HG03025 (cell line): ENCODE data around the gene RECK.
"Not testable (repeated sequence)": the region's sequence is repeated elsewhere in the genome, so short reads cannot be mapped to it uniquely, and the experiment has no call there.

Experiments used
- ATAC-seq: cut with Tn5 transposase; IDR thresholded peaks from one replicate; pipeline ENCODE4 v1.9.1; 2021; ENCODE audit warnings: mild to moderate bottlenecking, moderate library complexity; ENCODE audit not compliant: unreplicated experiment, low FRiP score

The RECK gene

DNA sequence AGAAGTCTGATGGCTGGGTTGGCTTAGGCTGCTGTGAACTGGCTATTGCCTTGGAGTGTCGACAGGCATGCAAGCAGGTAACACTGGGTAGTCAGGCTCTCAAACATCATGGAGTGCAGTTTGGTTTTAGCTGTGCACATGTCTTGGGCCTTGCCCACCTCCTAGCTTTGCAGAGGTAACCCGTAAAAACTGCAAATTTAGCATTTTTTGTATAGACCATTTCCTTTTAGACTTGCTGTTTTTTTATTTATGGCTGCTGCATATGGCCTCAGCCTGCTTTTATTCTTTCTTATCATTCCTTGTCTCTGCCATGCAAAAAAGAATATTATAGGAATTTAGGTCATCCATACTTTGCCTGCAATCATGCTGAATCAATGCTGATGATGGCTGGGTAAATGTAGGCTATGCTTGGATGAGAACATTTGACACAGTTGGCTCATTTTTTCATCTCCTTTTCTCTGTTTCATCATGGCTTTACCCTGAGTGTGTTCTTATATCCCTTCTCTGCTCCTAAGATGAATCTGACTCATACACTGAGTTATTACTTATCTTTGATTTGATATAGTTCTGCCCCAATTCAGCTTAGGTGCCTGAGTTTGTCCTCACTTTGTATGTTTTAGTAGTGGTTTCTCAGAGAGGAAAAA is 27.2 kb downstream of the RECK start:
- ATAC-seq = no peak

DNA sequence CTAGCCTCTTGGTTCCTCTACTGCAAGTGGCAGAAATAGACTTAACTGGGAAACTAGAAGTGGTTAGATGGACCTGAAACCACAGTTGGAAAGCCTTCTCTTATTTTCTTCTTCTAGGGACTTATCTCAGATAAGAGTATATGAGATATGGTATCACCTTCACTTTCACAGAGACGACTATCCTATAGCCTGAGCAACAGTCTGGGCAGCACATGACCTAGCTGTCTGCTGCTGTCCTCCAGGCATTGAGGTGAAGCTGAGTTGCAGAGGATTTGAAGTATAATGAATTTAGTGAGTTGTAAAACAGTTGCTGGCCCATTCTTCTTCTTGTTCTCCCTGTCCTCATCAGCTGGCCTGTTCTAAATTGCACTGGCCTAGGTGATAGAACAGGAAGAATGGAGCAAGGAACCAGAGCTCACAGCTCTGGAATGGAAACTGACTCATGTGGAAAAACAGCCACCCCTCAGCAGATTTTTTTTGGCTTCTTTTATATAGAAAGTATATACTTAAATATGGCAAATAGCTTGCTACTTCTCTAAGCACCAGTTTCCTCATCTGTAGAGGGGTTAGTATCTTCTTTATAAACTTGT is 27.8 kb downstream of the RECK start:
- ATAC-seq = no peak

DNA sequence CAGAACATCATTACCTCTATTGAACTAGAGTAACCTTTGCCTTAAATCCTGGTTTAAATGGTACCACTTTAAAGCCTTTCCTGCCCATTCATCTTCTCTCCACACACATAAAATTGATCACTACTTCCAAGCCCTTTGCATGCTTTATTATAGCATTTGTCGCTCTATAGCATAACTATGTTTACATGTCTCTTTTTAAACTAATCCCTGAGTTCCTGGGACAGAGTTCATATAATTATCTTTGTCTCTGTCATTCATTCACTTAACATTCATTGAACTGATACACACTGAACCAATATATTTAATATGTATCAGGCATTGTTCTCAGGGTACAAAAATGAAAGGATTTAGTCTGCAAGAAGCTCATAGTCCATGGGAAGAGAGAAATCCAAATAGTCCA is 37.3 kb downstream of the RECK start:
- ATAC-seq = no peak

DNA sequence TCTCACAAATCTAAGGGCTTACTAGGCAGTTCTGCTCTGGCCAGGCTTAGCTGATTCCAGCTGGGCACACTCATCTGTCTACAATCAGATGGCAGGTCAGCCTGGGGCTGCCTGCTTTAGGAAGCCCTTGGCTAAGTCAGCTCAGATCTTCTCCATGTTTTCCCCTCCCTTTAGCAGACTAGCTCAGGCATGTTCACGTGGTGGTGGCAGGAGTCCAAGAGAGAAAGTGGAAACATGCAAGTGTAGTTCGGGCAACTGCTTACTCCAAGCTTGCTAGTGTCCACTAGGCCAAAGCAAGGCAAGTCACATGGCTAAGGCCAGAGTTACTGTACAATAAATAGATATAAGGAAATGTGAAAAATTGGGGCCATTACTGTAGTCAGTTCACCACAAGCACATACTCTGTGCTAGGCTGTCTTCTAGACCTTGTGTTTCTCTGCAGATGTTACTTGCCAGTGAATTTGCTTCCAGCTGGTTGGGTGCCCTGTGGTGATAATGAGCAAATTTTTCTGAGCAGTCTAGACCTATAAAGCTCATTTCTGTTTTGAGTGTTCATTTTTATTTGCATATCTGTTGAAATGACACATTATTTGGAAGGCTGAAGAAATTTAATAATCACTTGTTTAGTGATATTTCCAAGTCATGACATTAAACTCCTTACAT is 38.3 kb downstream of the RECK start:
- ATAC-seq = no peak

DNA sequence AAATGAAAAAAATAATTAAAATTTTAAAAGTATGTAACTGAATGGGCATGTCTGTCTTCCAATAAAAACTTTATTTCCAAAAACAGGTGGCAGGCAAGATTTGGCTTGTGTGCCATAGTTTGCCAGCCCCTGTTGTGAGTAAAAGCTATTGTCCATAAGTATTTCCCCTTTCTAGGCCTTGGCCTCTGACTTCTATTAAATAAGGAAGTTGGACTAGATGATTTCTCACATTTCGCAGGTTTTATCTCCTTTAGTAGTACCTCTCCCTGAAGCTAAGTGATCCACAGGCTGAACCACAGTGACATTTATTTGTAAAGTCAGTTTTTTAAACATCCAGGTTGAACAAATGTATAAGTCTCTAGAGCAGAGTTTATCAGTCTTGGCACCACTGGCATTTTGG is 41.3 kb downstream of the RECK start:
- no peak for ATAC-seq

DNA sequence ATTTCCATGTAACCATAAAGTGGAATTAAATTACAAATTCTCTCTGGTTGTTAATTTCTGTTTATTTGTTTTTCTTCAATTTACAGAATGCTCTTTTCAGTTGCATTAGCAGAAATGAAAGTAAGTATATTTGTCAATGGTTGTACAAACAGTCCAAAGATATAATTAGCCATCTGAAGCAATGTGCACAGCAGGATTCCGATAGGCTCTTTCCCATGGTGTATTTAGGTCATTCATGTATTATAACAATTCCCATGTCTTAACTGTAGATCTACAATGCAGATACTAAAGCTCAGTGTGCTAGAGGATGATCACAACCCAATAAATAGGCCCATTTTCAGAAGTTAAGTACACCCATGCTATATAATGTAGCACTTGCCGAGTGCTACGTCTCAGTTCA is 43.8 kb downstream of the RECK start:
- no peak for ATAC-seq

DNA sequence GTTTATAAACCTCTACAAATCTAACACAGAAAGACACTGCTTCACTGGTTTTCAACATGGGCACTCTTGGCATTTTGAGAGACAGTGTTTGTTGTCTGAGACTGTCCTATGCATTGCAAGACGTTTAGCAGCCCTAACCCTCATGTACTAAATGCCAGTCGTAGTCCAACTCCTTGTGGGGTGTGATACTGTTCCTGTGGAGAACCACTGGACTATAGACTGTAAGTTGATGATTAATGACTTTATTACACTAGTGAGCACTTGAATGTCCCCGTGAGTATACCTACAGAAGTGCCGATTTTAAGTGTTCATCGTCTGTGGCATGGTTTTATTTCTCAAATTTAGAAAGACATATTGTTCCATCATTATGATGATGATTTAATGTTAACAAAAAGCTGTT is 46.2 kb downstream of the RECK start:
- no peak for ATAC-seq

DNA sequence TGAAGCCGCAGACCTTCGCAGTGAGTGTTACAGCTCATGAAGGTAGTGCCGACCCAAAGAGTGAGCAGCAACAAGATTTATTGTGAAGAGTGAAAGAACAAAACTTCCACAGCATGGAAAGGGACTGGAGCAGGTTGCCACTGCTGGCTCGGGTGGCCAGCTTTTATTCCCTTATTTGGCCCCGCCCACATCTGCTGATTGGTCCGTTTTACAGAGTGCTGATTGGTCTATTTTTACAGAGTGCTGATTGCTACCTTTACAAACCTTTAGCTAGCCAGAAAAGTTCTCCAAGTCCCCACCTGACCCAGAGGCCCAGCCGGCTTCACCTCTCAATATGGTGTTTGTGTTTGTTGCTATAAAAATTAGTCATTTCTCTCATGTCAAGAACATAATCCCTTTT is 49.7 kb downstream of the RECK start:
- no peak for ATAC-seq

DNA sequence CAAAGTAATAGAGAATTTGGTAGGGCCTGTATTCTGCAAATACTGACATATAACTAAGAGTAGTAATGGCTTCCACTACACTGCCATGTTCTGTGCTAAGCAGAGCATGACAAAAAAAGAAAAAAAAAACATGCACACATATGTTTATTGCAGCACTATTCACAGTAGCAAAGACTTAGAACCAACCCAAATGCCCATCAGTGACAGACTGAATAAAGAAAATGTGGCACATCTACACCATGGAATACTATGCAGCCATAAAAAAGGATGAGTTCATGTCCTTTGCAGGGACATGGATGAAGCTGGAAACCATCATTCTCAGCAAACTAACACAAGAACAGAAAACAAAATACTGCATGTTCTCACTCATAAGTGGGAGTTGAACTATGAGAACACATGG is 50.3 kb downstream of the RECK start:
- not testable (repeated sequence) for ATAC-seq

DNA sequence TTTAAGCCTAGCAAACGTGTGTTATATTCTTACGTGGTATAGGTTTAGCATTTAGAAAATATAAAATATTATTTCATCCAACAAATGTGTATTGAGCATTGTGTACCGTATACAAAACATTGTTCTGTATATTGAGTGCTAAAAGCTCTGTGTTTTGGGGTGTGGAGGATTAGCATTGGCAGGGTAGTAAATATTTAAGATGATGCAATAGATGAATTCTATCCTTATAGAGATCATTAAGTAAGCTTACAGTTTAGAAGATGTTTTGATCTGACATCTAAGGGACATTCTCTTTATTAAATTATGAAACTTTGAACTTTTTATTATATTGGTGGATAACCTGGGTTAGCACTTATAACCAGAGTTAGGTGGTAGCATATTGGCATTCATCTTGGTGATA is 51.3 kb downstream of the RECK start:
- ATAC-seq = no peak

DNA sequence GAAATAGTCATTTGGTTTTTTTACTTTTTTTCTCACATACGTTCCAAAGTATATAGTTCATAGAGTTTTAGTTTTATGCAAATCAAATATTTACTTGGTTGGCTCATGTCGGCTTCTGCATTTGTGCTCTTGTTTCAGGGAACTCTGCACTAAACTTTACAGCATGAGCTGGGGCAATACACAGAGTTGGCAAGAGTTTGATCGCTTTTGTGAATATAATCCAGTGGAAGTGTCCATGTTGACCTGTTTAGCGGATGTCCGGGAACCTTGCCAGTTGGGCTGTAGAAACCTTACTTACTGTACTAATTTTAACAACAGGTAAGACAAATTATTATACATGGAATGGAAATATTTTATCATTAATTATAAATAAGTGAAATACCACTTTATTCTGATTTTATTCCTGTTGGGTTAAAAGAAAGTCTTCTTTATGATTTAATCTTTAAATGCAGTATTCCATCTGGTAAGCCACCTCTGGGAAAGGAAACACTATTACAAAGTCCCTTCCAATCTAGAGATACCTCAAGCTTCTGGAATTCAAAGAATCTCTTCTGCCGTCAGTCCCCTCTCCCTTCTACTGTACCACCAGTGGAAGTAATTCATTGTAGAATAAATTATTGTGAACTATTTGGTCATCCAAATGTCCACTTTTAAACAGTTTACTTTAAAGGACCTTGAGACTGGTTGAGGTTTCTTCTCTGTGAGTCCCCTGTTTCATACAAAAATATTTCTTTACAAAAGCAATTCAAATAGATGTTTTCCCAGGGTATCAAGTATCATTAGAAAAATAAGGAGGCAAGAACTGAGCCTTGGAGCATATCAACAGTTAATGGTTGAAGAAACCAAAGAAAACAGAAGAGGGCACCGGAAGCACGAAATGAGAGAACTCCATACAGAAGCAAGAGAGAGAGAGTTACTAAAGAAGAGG is 54.6 kb downstream of the RECK start:
- no peak for ATAC-seq

DNA sequence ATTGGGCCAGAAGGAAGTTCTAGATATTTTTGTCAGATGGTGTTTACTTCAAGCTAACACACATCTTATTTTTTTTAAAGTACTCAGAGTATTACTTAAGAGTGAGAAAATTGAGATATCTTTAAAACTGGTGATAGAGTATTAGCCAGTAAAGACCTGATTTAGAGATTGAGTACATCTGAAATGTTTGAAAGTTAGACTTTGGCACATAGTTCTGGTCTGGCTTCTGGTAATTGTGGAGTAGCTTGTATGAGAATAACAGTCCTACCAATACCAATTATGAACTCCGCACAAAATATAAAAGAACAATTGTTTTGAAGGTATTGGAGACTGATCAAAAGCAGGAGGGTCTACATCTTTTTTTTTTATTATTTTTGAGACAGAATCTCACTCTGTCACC is 55.3 kb downstream of the RECK start:
- no peak for ATAC-seq

DNA sequence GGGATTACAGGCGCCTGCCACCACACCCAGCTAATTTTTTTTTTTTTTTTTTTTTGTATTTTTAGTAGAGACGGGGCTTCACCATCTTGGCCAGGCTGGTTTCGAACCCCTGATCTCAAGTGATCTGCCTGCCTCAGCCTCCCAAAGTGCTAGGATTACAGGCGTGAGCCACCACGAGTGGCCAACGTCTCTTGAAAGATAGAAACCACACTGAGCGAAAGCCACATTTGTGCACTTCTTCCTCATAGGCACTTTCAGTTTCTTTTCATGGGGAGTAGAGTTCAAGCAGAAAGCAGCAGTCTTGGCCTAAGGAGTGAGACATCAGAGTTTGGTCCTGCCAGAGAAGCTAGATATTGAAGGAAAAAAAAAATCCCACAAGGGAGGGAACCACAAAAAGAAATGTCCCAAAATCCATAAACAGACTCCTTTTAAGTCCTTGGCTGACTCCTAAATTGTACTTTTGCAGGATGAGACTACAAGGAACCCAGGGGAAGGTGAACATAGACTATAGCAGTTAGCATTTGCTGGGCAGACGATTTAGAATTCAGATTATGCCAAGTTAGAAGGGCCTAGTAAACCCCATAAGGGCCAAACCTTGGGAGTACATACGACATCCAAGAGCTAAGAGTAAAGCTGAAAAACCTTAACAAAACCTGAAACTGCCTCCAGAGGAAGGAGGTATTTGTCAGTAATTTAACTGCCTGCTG is 55.9 kb downstream of the RECK start:
- peak; percentile 66 for ATAC-seq

DNA sequence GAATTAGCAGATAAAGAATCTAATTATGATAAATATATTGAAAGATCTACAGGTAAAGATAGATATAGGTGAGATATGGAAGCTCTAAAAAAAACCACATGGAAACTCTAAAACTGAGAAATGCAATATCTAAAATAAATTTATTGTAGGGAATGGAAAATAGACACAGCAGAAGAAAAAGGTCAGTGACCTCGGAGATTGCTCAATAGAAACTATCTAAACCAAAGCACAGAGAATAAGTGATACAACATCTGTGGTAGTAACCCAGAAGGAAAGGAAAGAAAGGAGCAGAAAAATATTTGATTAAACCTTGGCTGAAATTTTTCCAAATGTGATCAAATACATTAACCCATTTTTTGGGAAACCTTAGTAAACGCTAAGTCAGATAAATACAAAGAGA is 56.7 kb downstream of the RECK start:
- ATAC-seq = no peak

DNA sequence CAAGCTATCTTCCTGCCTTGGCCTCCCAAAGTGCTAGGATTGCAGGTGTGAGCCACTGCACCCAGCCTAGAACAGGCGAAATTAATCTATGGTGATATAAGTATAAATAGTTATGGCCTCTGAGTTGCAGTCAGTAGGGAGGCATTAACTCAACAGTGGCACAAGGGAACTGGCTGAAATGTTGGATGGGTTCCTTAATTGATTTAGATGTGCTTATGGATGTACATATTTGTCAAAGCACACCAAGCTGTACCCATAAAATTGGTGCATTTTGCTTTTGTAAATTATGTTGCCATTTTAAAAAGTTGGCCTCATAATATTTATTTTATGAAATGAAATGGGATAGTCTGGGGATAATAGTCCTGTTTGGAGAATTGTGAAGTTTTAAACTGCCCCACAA is 63.0 kb downstream of the RECK start:
- no peak for ATAC-seq

DNA sequence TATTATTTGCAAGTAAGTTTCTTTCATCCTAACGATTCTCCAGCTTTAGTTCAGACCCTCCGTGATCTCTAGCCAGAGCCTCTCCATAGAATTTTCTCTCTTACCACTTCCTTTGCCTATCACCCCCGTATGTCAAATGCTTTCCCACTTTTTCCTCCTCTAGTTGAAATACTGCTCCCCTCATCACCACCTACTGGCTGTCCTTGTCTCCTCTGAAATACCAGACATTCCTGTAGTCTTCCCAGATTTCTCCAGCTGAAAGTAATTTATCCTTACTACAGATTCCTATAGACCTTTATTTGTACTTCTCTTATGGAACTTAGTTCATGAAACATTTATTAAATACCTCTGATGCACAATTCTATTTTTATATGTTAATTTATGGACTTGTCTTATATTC is 63.8 kb downstream of the RECK start:
- no peak for ATAC-seq

DNA sequence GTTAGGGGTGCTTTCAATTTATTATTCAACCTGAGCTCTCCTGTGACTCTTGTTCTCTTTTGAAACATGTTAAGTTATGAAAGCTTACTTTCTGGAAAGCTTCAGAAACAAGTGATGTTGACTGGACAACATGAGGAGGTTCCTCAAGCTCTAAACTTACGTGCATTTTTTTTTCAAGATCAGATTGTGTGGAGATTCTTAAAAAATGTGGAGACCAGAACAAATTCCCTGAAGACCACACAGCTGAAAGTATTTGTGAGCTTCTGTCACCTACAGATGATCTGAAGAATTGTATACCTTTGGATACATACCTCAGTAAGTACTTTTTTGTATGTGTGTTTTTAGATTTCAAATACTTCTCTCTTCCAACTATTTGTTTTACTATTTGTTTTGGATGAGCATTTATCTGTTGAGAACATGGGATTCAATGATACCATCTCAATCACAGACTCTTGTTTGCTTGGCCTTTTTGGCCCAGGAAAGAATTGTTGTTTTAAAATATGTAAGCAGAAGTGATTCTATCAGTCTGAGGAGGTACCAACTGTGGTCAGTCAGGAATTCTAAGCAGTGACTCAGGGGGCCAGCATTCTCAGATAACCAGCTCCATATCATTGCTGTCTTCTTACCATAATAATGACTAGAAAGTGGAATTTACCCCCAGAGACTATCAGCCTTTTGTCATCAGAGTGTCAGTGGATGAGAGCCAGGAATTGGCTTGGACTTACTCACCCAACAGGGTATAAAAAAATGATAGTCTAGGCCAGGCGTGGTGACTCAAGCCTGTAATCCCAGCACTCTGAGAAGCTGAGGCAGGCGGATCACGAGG is 65.4 kb downstream of the RECK start:
- no peak for ATAC-seq

DNA sequence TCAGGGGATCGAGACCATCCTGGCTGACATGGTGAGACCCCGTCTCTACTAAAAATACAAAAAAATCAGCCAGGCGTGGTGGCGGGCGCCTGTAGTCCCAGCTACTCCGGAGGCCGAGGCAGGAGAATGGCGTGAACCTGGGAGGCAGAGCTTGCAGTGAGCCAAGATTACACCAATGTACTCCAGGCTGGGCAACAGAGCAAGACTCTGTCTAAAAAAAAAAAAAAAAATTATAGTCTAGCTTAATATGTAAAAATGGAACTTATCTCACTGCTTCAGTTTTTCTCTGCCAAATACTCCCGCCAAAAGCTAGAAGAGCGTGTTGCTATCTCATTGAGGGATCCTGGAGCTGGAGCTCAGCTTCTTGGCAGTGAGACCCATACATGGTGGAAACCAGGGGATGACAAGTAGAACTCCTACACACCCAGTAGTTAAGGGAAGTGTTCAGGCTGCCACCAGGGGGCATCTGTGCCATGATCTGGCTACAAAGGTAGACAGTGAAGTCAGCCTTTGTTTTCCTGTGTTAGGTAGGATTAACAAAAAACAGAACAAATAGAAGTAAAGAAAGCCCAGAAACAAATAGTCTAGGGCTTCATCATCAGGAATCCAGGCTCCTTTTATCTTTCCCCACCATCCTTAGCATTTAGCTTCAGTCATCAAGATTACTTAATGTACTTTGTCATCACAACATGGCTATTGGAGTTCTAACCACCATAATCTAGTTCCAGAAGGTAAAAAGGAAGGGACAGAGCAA is 66.2 kb downstream of the RECK start:
- ATAC-seq = no peak

DNA sequence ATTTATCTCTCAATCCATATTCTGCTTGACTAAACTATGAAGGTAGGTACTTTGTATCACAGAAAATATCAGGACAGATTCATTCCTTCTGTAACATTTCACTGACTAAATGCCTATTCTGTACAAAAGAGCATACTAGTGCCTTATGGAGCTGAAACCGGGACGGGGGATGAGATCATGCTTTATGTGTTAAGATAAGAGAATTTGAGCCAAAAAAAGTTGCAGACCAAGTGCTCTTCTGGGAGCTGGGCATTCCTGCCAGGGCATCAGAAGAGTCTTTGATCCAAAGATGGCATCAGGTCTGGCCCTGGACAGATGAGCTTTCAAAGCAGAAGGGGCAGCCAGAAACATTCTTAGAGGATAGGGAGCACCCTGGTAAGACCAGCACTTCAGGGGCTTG is 72.4 kb downstream of the RECK start:
- no peak for ATAC-seq
